GM12878 (cell line): ENCODE measurements around the gene CLEC14A. TPM values are rescaled to one million over a fixed set of nuclear protein-coding genes. Genes with fewer than 3 reads are reported as not detected.

Source experiments
- ATAC-seq: fragments of 200-7000 bp; cut with Tn5 transposase; 3 replicates; pipeline ENCODE4 v1.9.1; 2020; ENCODE audit warnings: mild to moderate bottlenecking, moderate library complexity
- BruUV-seq: library from RNA; stranded (reverse); fragments of 400-500 nt; replicated peaks from 2 replicates; lab custom pipeline; 2021; lab: Mats Ljungman, UMichigan
- CTCF ChIA-PET: fragments of 300-600 bp; sonication (Branson Sonifier 250); formaldehyde crosslinking; extraction: SDS; loops from one replicate; lab custom pipeline; 2021; ENCODE audit warnings: inconsistent platforms; lab: Yijun Ruan, JAX
- POLR2A ChIA-PET: fragments of 350-600 bp; formaldehyde crosslinking; extraction: SDS; loops from one replicate; lab custom pipeline; 2021; ENCODE audit warnings: inconsistent platforms; lab: Charles Lee
- RAD21 ChIA-PET: fragments of 300-600 bp; sonication (Branson Sonifier 250); formaldehyde crosslinking; loops from one replicate; lab custom pipeline; 2023; ENCODE audit warnings: antibody characterized with exemption; ENCODE audit not compliant: unreplicated experiment; lab: Charles Lee
- SMC1A ChIA-PET: fragments of 300-600 bp; sonication (Branson Sonifier 250); formaldehyde crosslinking; loops from one replicate; lab custom pipeline; 2023; ENCODE audit not compliant: unreplicated experiment, uncharacterized antibody; lab: Charles Lee
- DNase-seq: peaks from one replicate; pipeline ENCODE4 v3.0.0-alpha.2; 2011; ENCODE audit warnings: low read depth, low spot score
- FAIRE-seq: peaks from 3 replicates; lab custom pipeline; 2011; peaks lifted over from hg19 to GRCh38; lab: Jason Lieb, UNC
- H2AFZ ChIP-seq: 2 replicates; pipeline ENCODE4 v1.6.0; 2011; ENCODE audit warnings: low read depth, low read length, control low read depth; ENCODE audit not compliant: control insufficient read depth
- H3K27ac ChIP-seq: 2 replicates; pipeline ENCODE4 v1.5.1; 2011; ENCODE audit warnings: control low read depth; ENCODE audit not compliant: control insufficient read depth, insufficient read depth
- H3K27me3 ChIP-seq, 2 experiments: replicated peaks in 1 of 2; 2 replicates each; pipeline versions ENCODE4 v1.6.0 to v1.6.1; 2011; ENCODE audit warnings: low read length in 1 of 2; ENCODE audit not compliant: control insufficient read depth in 2 of 2, insufficient read depth in 2 of 2
- H3K36me3 ChIP-seq, 2 experiments: 2 replicates each; pipeline ENCODE4 v1.5.1; 2011; ENCODE audit warnings: low read length in 1 of 2; ENCODE audit not compliant: control insufficient read depth in 2 of 2, insufficient read depth in 2 of 2
- H3K4me1 ChIP-seq: 2 replicates; pipeline ENCODE4 v1.6.1; 2011; ENCODE audit warnings: mild to moderate bottlenecking, low read length, moderate library complexity, mixed read lengths; ENCODE audit not compliant: control insufficient read depth, insufficient read depth
- H3K4me2 ChIP-seq: 2 replicates; pipeline ENCODE4 v1.6.0; 2011; ENCODE audit warnings: control low read depth; ENCODE audit not compliant: control insufficient read depth, insufficient read depth
- H3K4me3 ChIP-seq: fragments of 200-600 bp; sonication (generic); 2 replicates; pipeline ENCODE4 v1.5.1; 2016
- H3K79me2 ChIP-seq: 2 replicates; pipeline ENCODE4 v1.6.0; 2011; ENCODE audit warnings: low read length; ENCODE audit not compliant: control insufficient read depth, insufficient read depth
- H3K9ac ChIP-seq: 2 replicates; pipeline ENCODE4 v1.8.0; 2011; ENCODE audit warnings: low read length, control low read depth, mixed read lengths; ENCODE audit not compliant: control insufficient read depth, insufficient read depth
- H3K9me3 ChIP-seq: replicated peaks from 3 replicates; pipeline ENCODE4 v1.5.1; 2011; ENCODE audit warnings: mild to moderate bottlenecking, low read length; ENCODE audit not compliant: control insufficient read depth, insufficient read depth
- H4K20me1 ChIP-seq: 2 replicates; pipeline ENCODE4 v1.6.0; 2011; ENCODE audit not compliant: control insufficient read depth, insufficient read depth
- ATF3 ChIP-seq: IDR thresholded peaks from 2 replicates; pipeline ENCODE4 v1.6.1; 2011; ENCODE audit warnings: low read depth, mild to moderate bottlenecking, low read length, moderate library complexity, borderline replicate concordance; ENCODE audit errors: extremely low read depth
- NKRF ChIP-seq: fragments of 450-650 bp; conservative IDR thresholded peaks from 2 replicates; pipeline ENCODE4 v1.6.1; 2017; ENCODE audit warnings: mild to moderate bottlenecking, moderate library complexity
- WGBS: methylation state at CpG from one replicate; pipeline ENCODE4 v1.1.6; 2016; ENCODE audit warnings: low lambda C conversion rate; ENCODE audit not compliant: insufficient replicate concordance, insufficient coverage; ENCODE audit errors: missing lambda C conversion rate; 5-methylcytosine and 5-hydroxymethylcytosine counted together
- in situ Hi-C: fragments of 300-500 bp; cut with MboI; formaldehyde crosslinking; loops from 9 replicates; pipeline ENCODE4 v1.14.3; 2018; ENCODE audit warnings: mixed read lengths
- intact Hi-C: fragments of 100-400 bp; cut with micrococcal nuclease; formaldehyde crosslinking; loops from one replicate; pipeline ENCODE4 v1.14.2; 2022; ENCODE audit not compliant: unreplicated experiment
- polyA plus RNA-seq, 11 experiments: library from polyadenylated mRNA; depleted of rRNA in 4 of 11; unstranded in 6 of 11; stranded (reverse) in 5 of 11; fragments of >200 nt; fragmentation: Nextera tagmentation in 4 of 11; fragmentation: Illumina TruSeq in 1 of 11; extraction: Ambion mirVana in 4 of 11; extraction: Trizol in 1 of 11; gene quantifications; 1 replicate in 1 of 11; 2 replicates in 10 of 11; pipeline versions ENCODE4 v1.2.1 to v1.2.3, GENCODE V29; 2011 to 2016; ENCODE audit warnings: inconsistent platforms in 2 of 11, missing spikeins in 2 of 11, low read depth in 1 of 11
- total RNA-seq, 4 experiments: library from RNA; depleted of rRNA in 3 of 4; stranded (reverse); fragments of >200 nt in 3 of 4; fragmentation: Illumina TruSeq in 1 of 4; extraction: Trizol in 1 of 4; gene quantifications; 2 replicates each; pipeline versions ENCODE4 v1.2.1 to v1.2.3, GENCODE V29; 2013 to 2021

The CLEC14A gene
- total and polyA plus RNA-seq, 10 of the 15 experiments (the other 5 are each of a cell fraction or from before 2014, with no cell fraction given) = not detected

- CTCF ChIA-PET = no interaction called here
- Histone ChIP-seq H3K9me3 (no peaks in the 10 kb centered on the region; the same call in 2 of the 3 replicates), H3K9ac (no peak overlapping the region), H3K79me2 (no peaks in the 10 kb centered on the region), H4K20me1 (no peaks in the 10 kb centered on the region), H3K27ac (no peak overlapping the region), H3K4me3 (no peak overlapping the region), H3K36me3 (no peaks in the 10 kb centered on the region), H3K4me2 (no peak overlapping the region), H3K4me1 (no peaks in the 10 kb centered on the region), H3K27me3 (no peaks in the 10 kb centered on the region), H2AFZ (no peak overlapping the region)
- no TSS peak for BruUV-seq
- TF ChIP-seq NKRF (no peak), ATF3 (no peak)
- intact Hi-C loops (no loop called here), in situ Hi-C loops (no loop called here)
- 38% methylated on average over 2 of the region's 2 CpGs for WGBS
- ATAC-seq = no peak
- RAD21 ChIA-PET = no interaction called here
- no peak for FAIRE-seq
- DNase-seq = no peak
- POLR2A ChIA-PET = no interaction called here
- SMC1A ChIA-PET = no interaction called here
These were observed 49.1 kb downstream of the CLEC14A start for GRCh38 chr14:38206689-38207376.
